Effector memory CD4-positive, alpha-beta T cell (primary cell): ENCODE data around the gene ATP6V0D1.

Experiments
- DNase-seq, 3 donors: peaks; one replicate each; pipeline ENCODE4 v3.0.0-alpha.2; 2020
- H3K27ac ChIP-seq: 2 replicates; pipeline ENCODE4 v1.7.0; 2013; ENCODE audit warnings: mild to moderate bottlenecking, low read length, moderate library complexity; ENCODE audit not compliant: insufficient read depth, poor library complexity, severe bottlenecking
- H3K27me3 ChIP-seq: replicated peaks from 2 replicates; pipeline ENCODE4 v1.7.0; 2013; ENCODE audit warnings: mild to moderate bottlenecking, low read length; ENCODE audit not compliant: insufficient read depth, control insufficient read depth, poor library complexity, severe bottlenecking
- H3K36me3 ChIP-seq: 2 replicates; pipeline ENCODE4 v1.7.0; 2013; ENCODE audit warnings: mild to moderate bottlenecking, low read length, moderate library complexity; ENCODE audit not compliant: control insufficient read depth, insufficient read depth
- H3K4me1 ChIP-seq: 2 replicates; pipeline ENCODE4 v1.7.0; 2013; ENCODE audit warnings: low read length, mild to moderate bottlenecking; ENCODE audit not compliant: control insufficient read depth, insufficient read depth, poor library complexity, severe bottlenecking
- H3K4me3 ChIP-seq: 2 replicates; pipeline ENCODE4 v1.7.0; 2013; ENCODE audit warnings: low read length, low read depth, mild to moderate bottlenecking; ENCODE audit not compliant: insufficient read depth, poor library complexity, severe bottlenecking
- H3K9me3 ChIP-seq: 2 replicates; pipeline ENCODE4 v1.7.0; 2013; ENCODE audit warnings: mild to moderate bottlenecking, low read length, moderate library complexity; ENCODE audit not compliant: control insufficient read depth

Gene ATP6V0D1

DNA sequence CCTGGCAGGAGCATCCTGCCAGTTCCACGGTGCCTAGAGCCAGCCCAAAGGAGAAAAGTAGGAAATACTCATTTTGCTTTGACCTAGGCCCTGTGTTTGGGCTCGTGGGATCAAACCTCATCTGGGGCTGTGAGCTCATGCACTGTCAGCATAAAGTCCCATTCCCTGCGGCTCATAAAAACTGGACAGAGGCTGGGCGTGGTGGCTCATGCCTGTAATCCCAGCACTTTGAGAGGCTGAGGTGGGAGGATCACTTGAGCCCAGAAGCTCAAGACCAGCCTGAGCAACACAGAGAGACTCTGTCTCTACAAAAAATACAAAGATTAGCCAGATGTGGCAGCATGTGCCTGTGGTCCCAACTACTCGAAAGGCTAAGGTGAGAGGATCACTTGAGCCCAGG lies 17.9 kb downstream of the ATP6V0D1 start:
- Histone ChIP-seq H3K4me3 (no peak overlapping the region), H3K27me3 (no peaks in the 10 kb centered on the region), H3K27ac (no peak overlapping the region), H3K9me3 (no peaks in the 10 kb centered on the region), H3K4me1 (no peaks in the 10 kb centered on the region), H3K36me3 (peaks cover 22% of the 10 kb centered on the region)
- no peak for DNase-seq

GRCh38 chr16:67462279-67462655 lies 18.7 kb downstream of the ATP6V0D1 start:
- Histone ChIP-seq H3K9me3 (no peaks in the 10 kb centered on the region), H3K36me3 (peaks cover 25% of the 10 kb centered on the region), H3K27me3 (no peaks in the 10 kb centered on the region), H3K27ac (no peak overlapping the region), H3K4me1 (no peaks in the 10 kb centered on the region), H3K4me3 (no peak overlapping the region)
- DNase-seq = no peak

- DNase-seq = no peak
- H3K4me3 ChIP-seq = no peak overlapping the region
- no peaks in the 10 kb centered on the region for H3K4me1 ChIP-seq
- no peaks in the 10 kb centered on the region for H3K9me3 ChIP-seq
- no peaks in the 10 kb centered on the region for H3K27me3 ChIP-seq
- H3K27ac ChIP-seq = no peak overlapping the region
- H3K36me3 ChIP-seq = peaks cover 26% of the 10 kb centered on the region
Observed at GRCh38 chr16:67461600-67462278, 19.2 kb downstream of the ATP6V0D1 start.

DNA sequence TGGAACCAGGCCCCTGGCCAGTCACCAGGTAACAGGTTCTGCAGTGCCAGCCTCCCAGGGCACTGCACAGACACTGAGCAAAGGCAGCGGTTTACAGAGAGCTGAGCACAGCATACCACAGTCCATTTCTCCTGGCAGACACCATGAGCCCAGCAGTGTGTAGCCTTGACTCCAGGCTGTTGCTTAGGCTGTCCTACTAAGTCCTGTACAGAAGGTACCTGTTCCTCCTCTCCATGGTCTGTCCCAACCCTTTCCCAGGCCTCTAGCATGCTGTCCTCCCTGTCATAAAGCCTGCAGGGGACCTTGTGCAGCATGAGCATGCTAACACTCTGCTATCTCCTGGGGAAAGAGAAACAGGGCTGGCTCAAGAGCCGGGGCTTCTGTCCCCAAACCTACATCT lies 20.0 kb downstream of the ATP6V0D1 start:
- no peak overlapping the region for H3K4me3 ChIP-seq
- H3K27me3 ChIP-seq = no peaks in the 10 kb centered on the region
- H3K36me3 ChIP-seq = peaks cover 26% of the 10 kb centered on the region
- DNase-seq = no peak
- H3K9me3 ChIP-seq = no peaks in the 10 kb centered on the region
- no peak overlapping the region for H3K27ac ChIP-seq
- H3K4me1 ChIP-seq = no peaks in the 10 kb centered on the region

DNA sequence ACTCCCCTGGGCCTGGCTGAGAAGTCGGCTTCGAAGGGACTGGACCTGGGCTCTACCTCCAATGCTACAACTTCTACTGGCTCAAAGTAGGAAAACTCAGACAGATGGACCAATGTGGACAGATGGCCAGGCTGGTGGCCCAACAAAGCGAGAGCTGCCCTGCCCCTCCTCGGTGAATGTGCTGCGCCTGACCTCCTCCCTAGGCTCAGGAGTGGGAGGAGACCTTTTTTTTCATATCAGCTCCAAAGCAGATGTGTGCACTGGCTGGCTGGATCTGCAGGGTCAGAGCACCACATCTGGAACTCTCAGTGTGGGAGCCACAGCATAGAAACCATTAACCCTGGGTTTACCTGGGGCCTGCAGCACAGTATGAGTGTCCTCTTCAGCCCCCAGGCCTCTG lies 20.8 kb downstream of the ATP6V0D1 start:
- H3K27me3 ChIP-seq = no peaks in the 10 kb centered on the region
- no peak for DNase-seq
- H3K9me3 ChIP-seq = no peaks in the 10 kb centered on the region
- no peak overlapping the region for H3K27ac ChIP-seq
- H3K4me1 ChIP-seq = no peaks in the 10 kb centered on the region
- H3K4me3 ChIP-seq = no peak overlapping the region
- peaks cover 26% of the 10 kb centered on the region for H3K36me3 ChIP-seq

GRCh38 chr16:67459861-67460150 lies 21.2 kb downstream of the ATP6V0D1 start:
- no peaks in the 10 kb centered on the region for H3K27me3 ChIP-seq
- H3K36me3 ChIP-seq = peaks cover 26% of the 10 kb centered on the region
- H3K27ac ChIP-seq = no peak overlapping the region
- H3K4me3 ChIP-seq = no peak overlapping the region
- no peaks in the 10 kb centered on the region for H3K4me1 ChIP-seq
- no peak for DNase-seq
- no peaks in the 10 kb centered on the region for H3K9me3 ChIP-seq

DNA sequence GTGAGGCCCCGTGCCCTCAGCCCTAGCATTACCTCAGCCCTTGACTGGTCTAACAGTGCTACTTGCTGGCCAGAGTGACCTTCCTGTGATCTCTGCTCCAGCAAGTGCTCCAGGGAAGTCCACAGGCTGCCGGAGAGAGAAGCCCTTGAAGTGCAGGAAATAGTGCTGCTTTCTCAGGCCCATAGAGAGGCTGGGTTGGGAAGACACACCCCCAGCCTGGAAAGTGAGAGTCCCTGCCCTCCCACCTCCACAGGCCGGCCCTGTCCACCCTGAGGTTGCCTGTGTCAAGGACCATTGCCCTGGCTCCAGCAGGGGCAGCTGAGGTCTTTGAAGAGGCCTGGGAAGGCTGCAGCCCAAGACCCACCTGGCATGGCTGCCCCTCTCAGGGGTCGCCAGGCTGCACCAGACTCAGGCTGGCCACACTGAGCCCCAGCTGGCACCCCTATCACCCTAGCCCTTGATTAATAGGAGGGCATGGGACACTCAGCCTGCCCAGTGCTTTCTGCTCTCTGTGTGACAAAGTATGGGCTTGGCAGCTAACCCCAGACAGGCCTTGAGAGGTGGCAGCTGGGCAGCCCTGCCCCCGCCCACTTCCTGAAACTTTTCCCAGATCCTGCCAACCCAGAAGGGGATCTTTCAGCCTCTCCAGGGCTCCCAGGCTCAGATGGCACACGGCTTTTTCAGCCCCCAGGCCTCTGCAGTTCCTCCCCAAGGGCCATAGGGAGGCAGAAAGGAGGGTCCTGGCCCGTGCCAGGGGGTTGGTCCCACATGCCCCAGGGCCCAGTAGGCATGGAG lies 21.7 kb downstream of the ATP6V0D1 start:
- no peaks in the 10 kb centered on the region for H3K27me3 ChIP-seq
- no peak for DNase-seq
- peaks cover 26% of the 10 kb centered on the region for H3K36me3 ChIP-seq
- no peak overlapping the region for H3K27ac ChIP-seq
- H3K9me3 ChIP-seq = no peaks in the 10 kb centered on the region
- H3K4me3 ChIP-seq = no peak overlapping the region
- H3K4me1 ChIP-seq = no peaks in the 10 kb centered on the region

- Histone ChIP-seq H3K27ac (no peak overlapping the region), H3K36me3 (peaks cover 31% of the 10 kb centered on the region), H3K4me3 (no peak overlapping the region), H3K4me1 (no peaks in the 10 kb centered on the region), H3K27me3 (no peaks in the 10 kb centered on the region), H3K9me3 (no peaks in the 10 kb centered on the region)
- no peak for DNase-seq
Observed at GRCh38 chr16:67458121-67458641, 22.8 kb downstream of the ATP6V0D1 start.

DNA sequence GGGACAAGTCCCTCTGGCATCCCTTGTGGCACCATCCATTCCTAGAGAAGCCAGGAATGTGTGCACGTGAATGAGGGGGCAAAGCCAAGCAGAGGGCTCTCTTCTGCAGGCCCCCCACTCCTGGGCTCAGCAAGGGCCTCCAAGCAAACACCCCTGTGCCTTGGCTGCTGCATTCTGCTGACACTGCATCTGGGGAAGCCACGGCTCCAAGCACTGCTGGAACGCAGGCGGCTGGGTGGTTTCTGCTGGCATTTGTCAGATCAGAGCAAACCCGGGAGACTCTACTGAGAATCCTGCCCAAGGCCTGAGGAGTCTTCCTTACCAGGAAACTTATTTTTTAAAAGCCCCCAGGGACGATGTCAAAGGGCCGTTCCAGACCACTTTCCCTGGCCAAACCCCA lies 23.3 kb downstream of the ATP6V0D1 start:
- Histone ChIP-seq H3K27me3 (no peaks in the 10 kb centered on the region), H3K4me1 (no peaks in the 10 kb centered on the region), H3K36me3 (peaks cover 36% of the 10 kb centered on the region), H3K9me3 (no peaks in the 10 kb centered on the region), H3K4me3 (no peak overlapping the region), H3K27ac (no peak overlapping the region)
- DNase-seq = no peak

GRCh38 chr16:67456391-67457081 lies 24.4 kb downstream of the ATP6V0D1 start:
- Histone ChIP-seq H3K27ac (no peak overlapping the region), H3K9me3 (no peaks in the 10 kb centered on the region), H3K4me1 (no peaks in the 10 kb centered on the region), H3K36me3 (peaks cover 42% of the 10 kb centered on the region), H3K27me3 (no peaks in the 10 kb centered on the region), H3K4me3 (no peak overlapping the region)
- no peak for DNase-seq
